ENCODE data around the gene CYTH2. TPM values are rescaled to one million over a fixed set of nuclear protein-coding genes. Genes with fewer than 3 reads are reported as not detected.

CYTH2 gene
- polyA plus RNA-seq, 3 donors: 21.3 to 48.2 (median 21.7) TPM

GRCh38 chr19:48480558-48481500 is 11.7 kb downstream of the CYTH2 start:
- peaks cover 0 to 2% (median 0%) of the 10 kb centered on the region in 7 donors for H3K9me3 Mint-ChIP-seq
- peak overlapping the region; percentile 86 for H2AFZ ChIP-seq (ENCODE audit: insufficient read depth, low read depth, low read length, poor library complexity, severe bottlenecking)
- peaks cover 28% of the 10 kb centered on the region in 2 donors for H3K36me3 ChIP-seq (replicated peaks in 1 of 2; ENCODE audit: control insufficient read depth in 1 of 2, insufficient read depth in 2 of 2, low read length in 2 of 2)
- H3K9ac ChIP-seq (ENCODE audit: insufficient read depth, low read length, poor library complexity, severe bottlenecking): peak overlapping the region; percentile 59
- peak overlapping the region in 1 of 2 donors; percentile 17 for H3K27ac ChIP-seq (ENCODE audit: low read depth in 1 of 2, low read length in 2 of 2)
- H3K79me2 ChIP-seq (ENCODE audit: insufficient read depth, low read length): no peaks in the 10 kb centered on the region
- intact Hi-C loops (cut with micrococcal nuclease): no loop called here
- H3K27me3 Mint-ChIP-seq (ENCODE audit: low read depth in 3 of 3): peaks cover 0 to 24% (median 19%) of the 10 kb centered on the region in 3 donors
- peak overlapping the region; percentile 96 for H3K4me2 ChIP-seq (replicated peaks; ENCODE audit: extremely low read depth, low read length, poor library complexity, severe bottlenecking)
- peaks cover 17% of the 10 kb centered on the region for H3K4me1 Mint-ChIP-seq
- H3K4me3 ChIP-seq (replicated peaks in 1 of 3; ENCODE audit: low read depth in 2 of 3, low read length in 3 of 3): peak overlapping the region; percentile 39 to 78 (median 53)
- no peak for DNase-seq
- H3K9me3 ChIP-seq (replicated peaks in 1 of 2; ENCODE audit: control insufficient read depth in 1 of 2, insufficient read depth in 1 of 2, low read length in 2 of 2): no peaks in the 10 kb centered on the region
- no peaks in the 10 kb centered on the region for H3K27me3 ChIP-seq (ENCODE audit: control insufficient read depth in 2 of 2, insufficient read depth in 2 of 2, low read length in 2 of 2)
- TF ChIP-seq, protein P1, sequence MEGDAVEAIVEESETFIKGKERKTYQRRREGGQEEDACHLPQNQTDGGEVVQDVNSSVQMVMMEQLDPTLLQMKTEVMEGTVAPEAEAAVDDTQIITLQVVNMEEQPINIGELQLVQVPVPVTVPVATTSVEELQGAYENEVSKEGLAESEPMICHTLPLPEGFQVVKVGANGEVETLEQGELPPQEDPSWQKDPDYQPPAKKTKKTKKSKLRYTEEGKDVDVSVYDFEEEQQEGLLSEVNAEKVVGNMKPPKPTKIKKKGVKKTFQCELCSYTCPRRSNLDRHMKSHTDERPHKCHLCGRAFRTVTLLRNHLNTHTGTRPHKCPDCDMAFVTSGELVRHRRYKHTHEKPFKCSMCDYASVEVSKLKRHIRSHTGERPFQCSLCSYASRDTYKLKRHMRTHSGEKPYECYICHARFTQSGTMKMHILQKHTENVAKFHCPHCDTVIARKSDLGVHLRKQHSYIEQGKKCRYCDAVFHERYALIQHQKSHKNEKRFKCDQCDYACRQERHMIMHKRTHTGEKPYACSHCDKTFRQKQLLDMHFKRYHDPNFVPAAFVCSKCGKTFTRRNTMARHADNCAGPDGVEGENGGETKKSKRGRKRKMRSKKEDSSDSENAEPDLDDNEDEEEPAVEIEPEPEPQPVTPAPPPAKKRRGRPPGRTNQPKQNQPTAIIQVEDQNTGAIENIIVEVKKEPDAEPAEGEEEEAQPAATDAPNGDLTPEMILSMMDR (IDR thresholded peaks at IDR 0.05): no peak
- peak overlapping the region; percentile 81 to 91 for H3K4me3 Mint-ChIP-seq
- H3K4me1 ChIP-seq (ENCODE audit: control insufficient read depth in 1 of 2, insufficient read depth in 2 of 2, low read length in 2 of 2): peaks cover 15 to 17% of the 10 kb centered on the region in 2 donors
- WGBS (ENCODE audit: insufficient coverage): 5% methylated on average over 40 of the region's 52 CpGs
- peaks cover 20 to 34% of the 10 kb centered on the region in 2 donors for H3K36me3 Mint-ChIP-seq
- H3K27ac Mint-ChIP-seq: peak overlapping the region in 3 of 7 donors; percentile 5 to 40 (median 37)
- peaks cover 3% of the 10 kb centered on the region for H4K20me1 ChIP-seq (ENCODE audit: insufficient read depth, low read length)

GRCh38 chr19:48481846-48482639 is 12.9 kb downstream of the CYTH2 start:
- intact Hi-C loops (cut with micrococcal nuclease): no loop called here
- no peaks in the 10 kb centered on the region for H3K79me2 ChIP-seq (ENCODE audit: insufficient read depth, low read length)
- Mint-ChIP-seq H3K27me3 (ENCODE audit: low read depth in 3 of 3) (peaks cover 3 to 26% (median 19%) of the 10 kb centered on the region in 3 donors), H3K27ac (peak overlapping the region in 1 of 7 donors; percentile 42), H3K4me1 (peaks cover 17% of the 10 kb centered on the region), H3K9me3 (peaks cover 0 to 3% (median 0%) of the 10 kb centered on the region in 7 donors), H3K36me3 (peaks cover 9 to 22% of the 10 kb centered on the region in 2 donors), H3K4me3 (no peak overlapping the region)
- H3K27ac ChIP-seq (ENCODE audit: low read depth in 1 of 2, low read length in 2 of 2): no peak overlapping the region
- H3K36me3 ChIP-seq (replicated peaks in 1 of 2; ENCODE audit: control insufficient read depth in 1 of 2, insufficient read depth in 2 of 2, low read length in 2 of 2): peaks cover 16 to 17% of the 10 kb centered on the region in 2 donors
- TF ChIP-seq, protein P1 (IDR thresholded peaks at IDR 0.05): no peak
- H3K4me3 ChIP-seq (replicated peaks in 1 of 3; ENCODE audit: low read depth in 2 of 3, low read length in 3 of 3): no peak overlapping the region
- WGBS (ENCODE audit: insufficient coverage): 92% methylated on average over 5 of the region's 7 CpGs
- no peak overlapping the region for H2AFZ ChIP-seq (ENCODE audit: insufficient read depth, low read depth, low read length, poor library complexity, severe bottlenecking)
- H3K4me2 ChIP-seq (replicated peaks; ENCODE audit: extremely low read depth, low read length, poor library complexity, severe bottlenecking): no peak overlapping the region
- no peak overlapping the region for H3K9ac ChIP-seq (ENCODE audit: insufficient read depth, low read length, poor library complexity, severe bottlenecking)
- no peak for DNase-seq
- H3K27me3 ChIP-seq (ENCODE audit: control insufficient read depth in 2 of 2, insufficient read depth in 2 of 2, low read length in 2 of 2): no peaks in the 10 kb centered on the region
- H3K9me3 ChIP-seq (replicated peaks in 1 of 2; ENCODE audit: control insufficient read depth in 1 of 2, insufficient read depth in 1 of 2, low read length in 2 of 2): no peaks in the 10 kb centered on the region
- H4K20me1 ChIP-seq (ENCODE audit: insufficient read depth, low read length): no peaks in the 10 kb centered on the region
- peaks cover 15 to 17% of the 10 kb centered on the region in 2 donors for H3K4me1 ChIP-seq (ENCODE audit: control insufficient read depth in 1 of 2, insufficient read depth in 2 of 2, low read length in 2 of 2)
